Mesendoderm (in vitro differentiated cells): ENCODE results near the gene BBS9.

ENCODE experiments used
- DNase-seq: peaks from one replicate; pipeline ENCODE4 v3.0.0; 2013
- H2AK5ac ChIP-seq: 2 replicates; pipeline ENCODE4 v1.6.1; 2013; ENCODE audit warnings: low read length, inconsistent platforms
- H2BK120ac ChIP-seq: 2 replicates; pipeline ENCODE4 v1.6.1; 2013; ENCODE audit warnings: low read depth, mild to moderate bottlenecking, low read length, moderate library complexity, mixed read lengths
- H2BK15ac ChIP-seq: replicated peaks from 2 replicates; pipeline ENCODE4 v1.6.1; 2013; ENCODE audit warnings: low read depth, mild to moderate bottlenecking, moderate library complexity
- H2BK5ac ChIP-seq: 2 replicates; pipeline ENCODE4 v1.6.1; 2013; ENCODE audit warnings: low read length, inconsistent platforms
- H3K18ac ChIP-seq: 2 replicates; pipeline ENCODE4 v1.6.1; 2013; ENCODE audit warnings: mild to moderate bottlenecking, low read length, mixed read lengths
- H3K23ac ChIP-seq: one replicate; pipeline ENCODE4 v1.6.1; 2013; ENCODE audit warnings: low read length
- H3K27ac ChIP-seq: 2 replicates; pipeline ENCODE4 v1.5.1; 2013; ENCODE audit warnings: low read depth, mild to moderate bottlenecking, inconsistent platforms, low read length, moderate library complexity
- H3K27me3 ChIP-seq: 2 replicates; pipeline ENCODE4 v1.6.1; 2013; ENCODE audit warnings: low read length, control low read depth, mild to moderate bottlenecking, inconsistent platforms; ENCODE audit not compliant: insufficient read depth, poor library complexity
- H3K36me3 ChIP-seq: 2 replicates; pipeline ENCODE4 v1.6.1; 2013; ENCODE audit warnings: low read length, inconsistent platforms; ENCODE audit not compliant: control insufficient read depth, insufficient read depth
- H3K4ac ChIP-seq: one replicate; pipeline ENCODE4 v1.6.1; 2013; ENCODE audit warnings: low read depth, mild to moderate bottlenecking, low read length, moderate library complexity
- H3K4me1 ChIP-seq: 2 replicates; pipeline ENCODE4 v1.6.1; 2013; ENCODE audit warnings: low read depth, low read length, inconsistent platforms; ENCODE audit not compliant: control insufficient read depth
- H3K4me2 ChIP-seq: 2 replicates; pipeline ENCODE4 v1.6.1; 2013; ENCODE audit warnings: low read length
- H3K4me3 ChIP-seq: 2 replicates; pipeline ENCODE4 v1.5.1; 2013; ENCODE audit warnings: mild to moderate bottlenecking, low read length
- H3K56ac ChIP-seq: one replicate; pipeline ENCODE4 v1.6.1; 2013; ENCODE audit warnings: low read length
- H3K79me1 ChIP-seq: 2 replicates; pipeline ENCODE4 v1.6.1; 2013; ENCODE audit warnings: low read length, inconsistent platforms
- H3K79me2 ChIP-seq: 2 replicates; pipeline ENCODE4 v1.6.1; 2013; ENCODE audit warnings: mild to moderate bottlenecking, low read length; ENCODE audit not compliant: control insufficient read depth, insufficient read depth
- H3K9ac ChIP-seq: 2 replicates; pipeline ENCODE4 v1.6.1; 2013; ENCODE audit warnings: low read length, inconsistent platforms
- H4K5ac ChIP-seq: one replicate; pipeline ENCODE4 v1.6.1; 2013; ENCODE audit warnings: low read length
- H4K8ac ChIP-seq: one replicate; pipeline ENCODE4 v1.6.1; 2013; ENCODE audit warnings: low read depth, mild to moderate bottlenecking, control low read depth, low read length, moderate library complexity
- WGBS: extraction: QIAGEN DNeasy Blood & Tissue Kit; methylation state at CpG from one replicate; pipeline ENCODE4 v1.1.7; 2013; ENCODE audit warnings: low lambda C conversion rate, missing lambda C conversion rate; ENCODE audit not compliant: insufficient coverage; ENCODE audit errors: extremely low coverage; 5-methylcytosine and 5-hydroxymethylcytosine counted together

Gene BBS9

GRCh38 chr7:33355386-33355785 lies 226.0 kb downstream of the BBS9 start:
- Histone ChIP-seq H3K4me1 (peaks cover 1% of the 10 kb centered on the region), H2BK120ac (no peak overlapping the region), H3K23ac (no peak overlapping the region), H3K56ac (no peak overlapping the region), H3K18ac (no peak overlapping the region), H3K79me2 (no peaks in the 10 kb centered on the region), H3K9ac (no peak overlapping the region), H3K4me3 (no peak overlapping the region), H3K27me3 (no peaks in the 10 kb centered on the region), H2BK5ac (no peak overlapping the region), H3K36me3 (no peaks in the 10 kb centered on the region), H2AK5ac (no peak overlapping the region), H3K4me2 (no peak overlapping the region), H3K27ac (no peak overlapping the region), H4K5ac (no peak overlapping the region), H3K4ac (no peak overlapping the region), H2BK15ac (no peak overlapping the region), H3K79me1 (no peaks in the 10 kb centered on the region), H4K8ac (no peak overlapping the region)
- WGBS = no CpG with 5 or more reads among the region's 1 CpG
- DNase-seq = no peak

DNA sequence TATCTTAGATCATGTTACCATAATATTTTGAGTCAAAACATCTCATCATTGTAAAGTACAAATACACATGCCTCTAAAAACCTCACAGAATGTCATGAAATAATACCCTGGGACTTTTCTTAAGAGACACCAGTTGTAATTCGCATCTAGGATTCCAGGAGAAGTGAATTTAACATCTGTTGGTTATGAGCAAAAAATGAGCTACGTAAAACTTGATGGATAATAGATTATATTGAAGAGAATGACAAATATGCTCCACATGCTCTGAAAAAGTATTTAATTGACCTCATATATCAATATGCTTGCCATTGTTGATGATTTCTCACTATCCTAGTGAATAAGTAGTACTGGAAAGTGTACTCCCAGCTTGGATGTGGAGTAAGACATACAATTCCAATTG lies 227.0 kb downstream of the BBS9 start:
- Histone ChIP-seq H3K79me2 (no peaks in the 10 kb centered on the region), H2BK15ac (no peak overlapping the region), H3K4me1 (peaks cover 1% of the 10 kb centered on the region), H3K27me3 (no peaks in the 10 kb centered on the region), H3K36me3 (no peaks in the 10 kb centered on the region), H3K23ac (no peak overlapping the region), H3K56ac (no peak overlapping the region), H3K27ac (no peak overlapping the region), H3K4me2 (no peak overlapping the region), H3K79me1 (no peaks in the 10 kb centered on the region), H2BK120ac (no peak overlapping the region), H2BK5ac (no peak overlapping the region), H3K9ac (no peak overlapping the region), H4K5ac (no peak overlapping the region), H2AK5ac (no peak overlapping the region), H3K18ac (no peak overlapping the region), H3K4ac (no peak overlapping the region), H4K8ac (no peak overlapping the region), H3K4me3 (no peak overlapping the region)
- WGBS = no CpG with 5 or more reads among the region's 2 CpGs
- no peak for DNase-seq

GRCh38 chr7:33357846-33358245 lies 228.5 kb downstream of the BBS9 start:
- Histone ChIP-seq H2BK120ac (no peak overlapping the region), H3K4me3 (no peak overlapping the region), H2AK5ac (no peak overlapping the region), H3K56ac (no peak overlapping the region), H3K27ac (no peak overlapping the region), H4K5ac (no peak overlapping the region), H3K36me3 (no peaks in the 10 kb centered on the region), H3K18ac (no peak overlapping the region), H3K4ac (no peak overlapping the region), H2BK5ac (no peak overlapping the region), H3K23ac (no peak overlapping the region), H3K9ac (no peak overlapping the region), H3K4me1 (peaks cover 1% of the 10 kb centered on the region), H2BK15ac (no peak overlapping the region), H3K4me2 (no peak overlapping the region), H3K79me1 (no peaks in the 10 kb centered on the region), H3K79me2 (no peaks in the 10 kb centered on the region), H3K27me3 (no peaks in the 10 kb centered on the region), H4K8ac (no peak overlapping the region)
- no CpG with 5 or more reads among the region's 2 CpGs for WGBS
- DNase-seq = peak; percentile 83

- H2AK5ac ChIP-seq = no peak overlapping the region
- no peak overlapping the region for H3K27ac ChIP-seq
- H3K4me1 ChIP-seq = no peaks in the 10 kb centered on the region
- no peak overlapping the region for H3K56ac ChIP-seq
- H3K23ac ChIP-seq = no peak overlapping the region
- H3K27me3 ChIP-seq = no peaks in the 10 kb centered on the region
- H3K4me2 ChIP-seq = no peak overlapping the region
- no peak overlapping the region for H3K18ac ChIP-seq
- H3K9ac ChIP-seq = no peak overlapping the region
- no peaks in the 10 kb centered on the region for H3K79me1 ChIP-seq
- no peaks in the 10 kb centered on the region for H3K36me3 ChIP-seq
- no peak overlapping the region for H3K4ac ChIP-seq
- no peaks in the 10 kb centered on the region for H3K79me2 ChIP-seq
- H4K8ac ChIP-seq = no peak overlapping the region
- no peak overlapping the region for H2BK15ac ChIP-seq
- no CpG with 5 or more reads among the region's 3 CpGs for WGBS
- no peak for DNase-seq
- H3K4me3 ChIP-seq = no peak overlapping the region
- no peak overlapping the region for H2BK120ac ChIP-seq
- H4K5ac ChIP-seq = no peak overlapping the region
- H2BK5ac ChIP-seq = no peak overlapping the region
These were observed 240.5 kb downstream of the BBS9 start for GRCh38 chr7:33369888-33370287.

DNA sequence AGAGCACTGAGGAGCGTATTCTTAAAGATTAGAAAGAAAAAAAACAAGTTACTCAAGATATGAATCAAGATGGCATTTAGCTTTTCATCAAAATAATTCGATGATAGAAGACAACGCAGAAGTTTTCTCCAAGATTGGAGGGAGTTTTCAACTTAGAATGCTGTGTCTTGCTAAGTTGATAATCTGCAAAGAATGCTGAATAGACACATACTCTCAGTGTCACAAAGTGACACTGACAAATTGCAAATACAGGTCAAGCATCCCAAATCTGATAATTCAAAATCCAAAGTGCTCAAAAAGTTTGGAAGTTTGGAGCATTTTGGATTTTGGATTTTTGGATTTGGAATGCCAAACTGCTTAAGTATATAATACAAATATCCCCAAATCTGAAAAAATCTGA lies 243.8 kb downstream of the BBS9 start:
- H2BK5ac ChIP-seq = no peak overlapping the region
- no peak for DNase-seq
- WGBS = no CpG with 5 or more reads among the region's 3 CpGs

GRCh38 chr7:33379891-33380525 lies 250.6 kb downstream of the BBS9 start:
- Histone ChIP-seq H3K27me3 (no peaks in the 10 kb centered on the region), H3K23ac (no peak overlapping the region), H2BK120ac (no peak overlapping the region), H3K79me1 (no peaks in the 10 kb centered on the region), H3K18ac (no peak overlapping the region), H3K4me2 (no peak overlapping the region), H3K9ac (no peak overlapping the region), H3K4me1 (no peaks in the 10 kb centered on the region), H2BK15ac (no peak overlapping the region), H3K36me3 (no peaks in the 10 kb centered on the region), H2BK5ac (no peak overlapping the region), H3K79me2 (no peaks in the 10 kb centered on the region), H3K4ac (no peak overlapping the region), H3K56ac (no peak overlapping the region), H3K27ac (no peak overlapping the region), H4K8ac (no peak overlapping the region), H3K4me3 (no peak overlapping the region), H4K5ac (no peak overlapping the region), H2AK5ac (no peak overlapping the region)
- DNase-seq = no peak
- WGBS = no CpG with 5 or more reads among the region's 4 CpGs

More for the DNA sequence above, 243.8 kb downstream of the BBS9 start:
- no peaks in the 10 kb centered on the region for H3K4me1 ChIP-seq
- no peak overlapping the region for H3K9ac ChIP-seq
- no peak overlapping the region for H3K27ac ChIP-seq
- H3K4ac ChIP-seq = no peak overlapping the region
- no peak overlapping the region for H3K4me3 ChIP-seq
- H3K56ac ChIP-seq = no peak overlapping the region
- no peaks in the 10 kb centered on the region for H3K79me1 ChIP-seq
- no peaks in the 10 kb centered on the region for H3K36me3 ChIP-seq
- no peaks in the 10 kb centered on the region for H3K27me3 ChIP-seq
- H3K79me2 ChIP-seq = no peaks in the 10 kb centered on the region
- H4K5ac ChIP-seq = no peak overlapping the region
- no peak overlapping the region for H2BK15ac ChIP-seq
- no peak overlapping the region for H3K18ac ChIP-seq
- no peak overlapping the region for H2BK120ac ChIP-seq
- H3K23ac ChIP-seq = no peak overlapping the region
- H4K8ac ChIP-seq = no peak overlapping the region
- H2AK5ac ChIP-seq = no peak overlapping the region
- no peak overlapping the region for H3K4me2 ChIP-seq
